PC-9 (cell line): ENCODE results near the gene TMCC1. TPM values are rescaled to one million over a fixed set of nuclear protein-coding genes. Genes with fewer than 3 reads are reported as not detected.
"Not testable (repeated sequence)": the region's sequence is repeated elsewhere in the genome, so short reads cannot be mapped to it uniquely, and the experiment has no call there.

Experiments
- BruUV-seq: library from RNA; stranded (reverse); fragments of 400-500 nt; replicated peaks from 2 replicates; lab custom pipeline; 2021; lab: Mats Ljungman, UMichigan
- CTCF ChIA-PET: fragments of 300-600 bp; sonication (Branson Sonifier 250); formaldehyde crosslinking; loops from one replicate; lab custom pipeline; 2022; ENCODE audit warnings: antibody characterized with exemption; lab: Charles Lee
- POLR2A ChIA-PET: fragments of 300-600 bp; sonication (Branson Sonifier 250); formaldehyde crosslinking; loops from one replicate; lab custom pipeline; 2022; ENCODE audit warnings: antibody characterized with exemption; ENCODE audit not compliant: unreplicated experiment; lab: Charles Lee
- DNase-seq, 2 experiments: peaks; one replicate each; pipeline versions ENCODE4 v3.0.0 to v3.0.0-alpha.2; 2015 to 2022; ENCODE audit warnings: mixed read lengths in 1 of 2
- H2AFZ ChIP-seq: fragments of 200-600 bp; sonication (generic); 2 replicates; pipeline ENCODE4 v1.8.1; 2017; ENCODE audit warnings: antibody characterized with exemption
- H3F3A ChIP-seq: fragments of 200-600 bp; sonication (generic); 2 replicates; pipeline ENCODE4 v1.8.1; 2017; ENCODE audit warnings: antibody characterized with exemption, mild to moderate bottlenecking, low read depth; ENCODE audit not compliant: insufficient read depth
- H3K27ac ChIP-seq: fragments of 200-600 bp; sonication (generic); 2 replicates; pipeline ENCODE4 v1.6.1; 2016; ENCODE audit warnings: mixed run types
- H3K27me3 ChIP-seq: fragments of 200-600 bp; sonication (generic); 2 replicates; pipeline ENCODE4 v1.6.1; 2016; ENCODE audit warnings: low read depth, mixed run types; ENCODE audit not compliant: insufficient read depth
- H3K36me3 ChIP-seq: fragments of 200-600 bp; sonication (generic); 2 replicates; pipeline ENCODE4 v1.6.1; 2016; ENCODE audit warnings: low read depth, mixed run types
- H3K4me1 ChIP-seq: fragments of 200-600 bp; sonication (generic); replicated peaks from 2 replicates; pipeline ENCODE4 v1.6.1; 2016; ENCODE audit warnings: mixed run types; ENCODE audit not compliant: insufficient read depth
- H3K4me2 ChIP-seq: fragments of 200-600 bp; sonication (generic); 2 replicates; pipeline ENCODE4 v1.6.1; 2017; ENCODE audit warnings: mixed run types
- H3K4me3 ChIP-seq: fragments of 200-600 bp; sonication (generic); 2 replicates; pipeline ENCODE4 v1.6.1; 2016; ENCODE audit warnings: mixed run types
- H3K79me2 ChIP-seq: fragments of 200-600 bp; sonication (generic); 2 replicates; pipeline ENCODE4 v1.6.1; 2017; ENCODE audit warnings: low read depth, mixed run types
- H3K9me2 ChIP-seq: fragments of 200-600 bp; sonication (generic); 2 replicates; pipeline ENCODE4 v1.8.1; 2017; ENCODE audit warnings: mild to moderate bottlenecking; ENCODE audit not compliant: insufficient read depth
- H3K9me3 ChIP-seq: fragments of 200-600 bp; sonication (generic); 2 replicates; pipeline ENCODE4 v1.8.1; 2016; ENCODE audit warnings: low read depth; ENCODE audit not compliant: insufficient read depth
- H4K20me1 ChIP-seq: fragments of 200-600 bp; sonication (generic); 2 replicates; pipeline ENCODE4 v1.8.1; 2017; ENCODE audit not compliant: insufficient read depth
- EZH2 ChIP-seq: fragments of 200-600 bp; sonication (generic); IDR thresholded peaks from 2 replicates; pipeline ENCODE4 v1.8.0; 2017; ENCODE audit warnings: antibody characterized with exemption, low read depth
- intact Hi-C: fragments of 100-400 bp; cut with micrococcal nuclease; formaldehyde crosslinking; loops from one replicate; pipeline ENCODE4 v1.10.0; 2022; ENCODE audit not compliant: unreplicated experiment
- total RNA-seq: library from RNA; stranded (reverse); gene quantifications from 2 replicates; pipeline ENCODE4 v1.2.3, GENCODE V29; 2021
- TF ChIP-seq, protein P1 (sequence below): fragments of 200-600 bp; sonication (generic); conservative IDR thresholded peaks from 2 replicates; pipeline ENCODE4 v1.6.1; 2017; ENCODE audit warnings: mixed run types, antibody characterized with exemption, mild to moderate bottlenecking, moderate library complexity

TMCC1 gene
- total RNA-seq, 1 experiment from 2014 or later = 41.4 TPM

DNA sequence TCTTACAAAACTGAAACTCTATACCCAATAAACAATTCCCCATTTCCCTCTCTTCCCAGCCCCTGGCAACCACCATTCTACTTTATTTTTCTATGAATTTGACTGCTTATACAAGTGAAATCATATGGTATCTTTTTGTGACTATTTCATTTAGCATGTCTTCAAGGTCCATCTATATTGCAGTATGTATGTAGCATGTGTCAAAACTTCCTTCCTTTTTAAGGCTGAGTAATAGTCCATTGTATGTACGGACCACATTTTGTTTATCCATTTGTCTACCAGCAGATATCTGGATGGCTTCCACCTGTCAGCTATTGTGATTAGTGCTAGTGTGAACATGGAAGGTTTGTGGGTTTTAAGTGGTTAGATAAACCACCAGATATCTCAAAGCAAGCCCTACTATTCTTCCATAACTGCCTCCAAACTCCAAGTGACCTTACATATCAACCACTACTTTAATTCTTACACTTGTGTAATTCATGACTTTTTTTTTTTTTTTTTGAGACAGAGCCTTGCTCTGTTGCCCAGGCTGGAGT, 134.7 kb downstream of the TMCC1 start:
- no peaks in the 10 kb centered on the region for H4K20me1 ChIP-seq
- no peak for TF ChIP-seq EZH2
- no peaks in the 10 kb centered on the region for H3K9me3 ChIP-seq
- peaks cover 14% of the 10 kb centered on the region for H3K36me3 ChIP-seq
- no peak overlapping the region for H3K4me2 ChIP-seq
- H3F3A ChIP-seq = no peaks in the 10 kb centered on the region; the same call in none of the 2 replicates
- CTCF ChIA-PET = no interaction called here
- peaks cover 15% of the 10 kb centered on the region for H3K4me1 ChIP-seq
- H3K27me3 ChIP-seq = no peaks in the 10 kb centered on the region
- peaks cover 69% of the 10 kb centered on the region for H3K79me2 ChIP-seq
- intact Hi-C loops = no loop called here
- no peak overlapping the region for H2AFZ ChIP-seq
- no peak for DNase-seq
- H3K27ac ChIP-seq = no peak overlapping the region
- H3K9me2 ChIP-seq = no peaks in the 10 kb centered on the region
- no TSS peak for BruUV-seq
- no peak overlapping the region for H3K4me3 ChIP-seq
- POLR2A ChIA-PET = no interaction called here

DNA sequence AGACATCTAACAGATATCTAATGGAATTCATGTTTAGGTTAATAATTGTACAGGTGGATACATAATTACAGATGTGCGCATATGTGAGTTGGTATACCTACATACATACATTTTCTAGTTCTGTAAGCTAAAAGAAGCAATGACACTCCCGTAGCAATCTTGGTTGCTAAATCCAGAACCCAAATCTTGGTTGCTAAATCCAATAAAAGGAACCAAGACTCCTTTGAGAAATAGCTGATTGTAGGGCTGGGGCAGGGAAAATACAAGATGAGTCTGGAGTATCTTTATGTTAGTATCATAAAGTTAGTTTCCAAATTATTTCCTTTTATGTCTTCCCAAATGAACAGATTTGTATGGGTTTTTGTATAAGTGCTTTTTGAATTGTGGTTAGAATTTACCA, 135.2 kb downstream of the TMCC1 start:
- peaks cover 15% of the 10 kb centered on the region for H3K4me1 ChIP-seq
- intact Hi-C loops = no loop called here
- H3F3A ChIP-seq = no peaks in the 10 kb centered on the region; the same call in 1 of the 2 replicates
- BruUV-seq = no TSS peak
- no peak overlapping the region for H2AFZ ChIP-seq
- DNase-seq = no peak
- H3K9me2 ChIP-seq = no peaks in the 10 kb centered on the region
- CTCF ChIA-PET = no interaction called here
- peaks cover 70% of the 10 kb centered on the region for H3K79me2 ChIP-seq
- no peaks in the 10 kb centered on the region for H4K20me1 ChIP-seq
- H3K4me3 ChIP-seq = no peak overlapping the region
- POLR2A ChIA-PET = no interaction called here
- H3K36me3 ChIP-seq = peaks cover 20% of the 10 kb centered on the region
- H3K27me3 ChIP-seq = no peaks in the 10 kb centered on the region
- TF ChIP-seq, protein P1, sequence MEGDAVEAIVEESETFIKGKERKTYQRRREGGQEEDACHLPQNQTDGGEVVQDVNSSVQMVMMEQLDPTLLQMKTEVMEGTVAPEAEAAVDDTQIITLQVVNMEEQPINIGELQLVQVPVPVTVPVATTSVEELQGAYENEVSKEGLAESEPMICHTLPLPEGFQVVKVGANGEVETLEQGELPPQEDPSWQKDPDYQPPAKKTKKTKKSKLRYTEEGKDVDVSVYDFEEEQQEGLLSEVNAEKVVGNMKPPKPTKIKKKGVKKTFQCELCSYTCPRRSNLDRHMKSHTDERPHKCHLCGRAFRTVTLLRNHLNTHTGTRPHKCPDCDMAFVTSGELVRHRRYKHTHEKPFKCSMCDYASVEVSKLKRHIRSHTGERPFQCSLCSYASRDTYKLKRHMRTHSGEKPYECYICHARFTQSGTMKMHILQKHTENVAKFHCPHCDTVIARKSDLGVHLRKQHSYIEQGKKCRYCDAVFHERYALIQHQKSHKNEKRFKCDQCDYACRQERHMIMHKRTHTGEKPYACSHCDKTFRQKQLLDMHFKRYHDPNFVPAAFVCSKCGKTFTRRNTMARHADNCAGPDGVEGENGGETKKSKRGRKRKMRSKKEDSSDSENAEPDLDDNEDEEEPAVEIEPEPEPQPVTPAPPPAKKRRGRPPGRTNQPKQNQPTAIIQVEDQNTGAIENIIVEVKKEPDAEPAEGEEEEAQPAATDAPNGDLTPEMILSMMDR = no peak
- no peak for TF ChIP-seq EZH2
- no peaks in the 10 kb centered on the region for H3K9me3 ChIP-seq
- H3K4me2 ChIP-seq = no peak overlapping the region
- H3K27ac ChIP-seq = no peak overlapping the region

DNA sequence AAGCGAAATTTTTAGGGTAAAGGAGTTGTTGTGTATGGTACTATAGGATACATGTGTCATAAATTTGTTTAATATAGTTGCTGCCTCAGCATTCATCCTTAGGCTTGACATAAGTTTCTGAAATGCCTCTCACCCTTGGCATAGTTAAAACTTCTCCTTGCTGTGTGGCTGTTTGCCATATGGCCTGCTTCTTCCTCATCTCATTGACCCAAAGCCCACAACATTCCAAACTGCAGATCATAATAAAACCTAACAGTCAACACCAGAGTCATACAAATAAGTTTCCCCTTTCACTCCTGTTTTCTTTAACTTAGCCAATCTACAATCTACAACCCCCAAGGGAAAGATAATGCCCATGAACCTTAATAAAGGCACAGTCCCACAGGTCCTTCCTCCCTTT, 136.6 kb downstream of the TMCC1 start:
- Histone ChIP-seq H3K27me3 (no peaks in the 10 kb centered on the region), H3K4me2 (peak overlapping the region; percentile 26), H3K27ac (peak overlapping the region; percentile 44; the same call in 1 of the 2 replicates), H3K36me3 (peaks cover 21% of the 10 kb centered on the region), H3K9me2 (no peaks in the 10 kb centered on the region), H3K79me2 (peaks cover 78% of the 10 kb centered on the region), H3K4me3 (no peak overlapping the region), H2AFZ (no peak overlapping the region), H3F3A (no peaks in the 10 kb centered on the region; the same call in 1 of the 2 replicates), H3K9me3 (peaks cover 4% of the 10 kb centered on the region; the same call in 1 of the 2 replicates), H4K20me1 (no peaks in the 10 kb centered on the region), H3K4me1 (peaks cover 15% of the 10 kb centered on the region)
- peak in 1 of 2 experiments; percentile 58 for DNase-seq
- POLR2A ChIA-PET = no interaction called here
- no TSS peak for BruUV-seq
- CTCF ChIA-PET = no interaction called here
- intact Hi-C loops = no loop called here
- TF ChIP-seq EZH2 = no peak
- TF ChIP-seq, protein P1 = no peak

DNA sequence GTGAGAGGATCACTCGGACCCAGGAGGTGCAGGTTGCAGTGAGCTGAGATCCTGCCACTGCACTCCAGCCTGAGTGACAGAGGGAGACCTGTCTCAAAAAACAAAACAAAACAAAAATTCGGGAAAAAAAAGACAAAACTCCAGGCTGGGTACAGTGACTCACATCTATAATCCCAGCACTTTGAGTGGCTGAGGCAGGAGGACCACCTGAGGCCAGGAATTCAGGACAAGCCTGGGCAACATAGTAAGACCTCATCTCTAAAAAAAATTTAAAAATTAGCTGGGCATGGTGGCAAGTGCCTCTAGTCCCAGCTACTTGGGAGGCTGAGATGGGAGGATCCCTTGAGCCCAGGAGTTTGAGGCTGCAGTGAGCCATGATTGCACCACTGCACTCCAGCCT, 142.4 kb downstream of the TMCC1 start:
- peaks cover 94% of the 10 kb centered on the region for H3K79me2 ChIP-seq
- H3K9me2 ChIP-seq, H3F3A ChIP-seq, H2AFZ ChIP-seq, H4K20me1 ChIP-seq, POLR2A ChIA-PET, intact Hi-C loops, H3K4me3 ChIP-seq, H3K9me3 ChIP-seq, BruUV-seq, H3K4me2 ChIP-seq, DNase-seq, H3K4me1 ChIP-seq, CTCF ChIA-PET, H3K27ac ChIP-seq, H3K27me3 ChIP-seq: not testable (repeated sequence)
- peaks cover 13% of the 10 kb centered on the region for H3K36me3 ChIP-seq
